ENCODE data around the gene UQCRC2.
A peak's percentile ranks its signal among the peaks of the same experiment; 100 is the strongest.
"Not testable (repeated sequence)": the region's sequence is repeated elsewhere in the genome, so short reads cannot be mapped to it uniquely, and the experiment has no call there.

The UQCRC2 gene

GRCh38 chr16:21952793-21953540, at the start of gene UQCRC2:
TSS of gene UQCRC2 (plus strand) at chr16:21953361. CDS start at chr16:21953424, 63 bp downstream.
- DNase-seq = peak; percentile 79 to 84

GRCh38 chr16:21932650-21933049, 20.5 kb upstream of the UQCRC2 start:
- DNase-seq = not testable (repeated sequence)

- not testable (repeated sequence) for DNase-seq
Measured at GRCh38 chr16:21933316-21933715, 19.8 kb upstream of the UQCRC2 start.

GRCh38 chr16:21933790-21934189, 19.4 kb upstream of the UQCRC2 start:
- not testable (repeated sequence) for DNase-seq

GRCh38 chr16:21936216-21936615, 16.9 kb upstream of the UQCRC2 start:
- DNase-seq = not testable (repeated sequence)

- no peak for DNase-seq
Measured at GRCh38 chr16:21937336-21937829, 15.8 kb upstream of the UQCRC2 start.

- DNase-seq = no peak
Measured at GRCh38 chr16:21940570-21940969, 12.6 kb upstream of the UQCRC2 start.

- DNase-seq = no peak
Measured at GRCh38 chr16:21943571-21943970, 9.6 kb upstream of the UQCRC2 start.

- DNase-seq = no peak
Measured at GRCh38 chr16:21946889-21947635, 6.1 kb upstream of the UQCRC2 start.

- no peak for DNase-seq
Measured at GRCh38 chr16:21949713-21950260, 3.4 kb upstream of the UQCRC2 start.

- no peak for DNase-seq
Measured at GRCh38 chr16:21950782-21951521, 2.2 kb upstream of the UQCRC2 start.

GRCh38 chr16:21952040-21952792, 945 bp upstream of the UQCRC2 start:
- peak; percentile 63 to 80 for DNase-seq

GRCh38 chr16:21953541-21953902, 361 bp downstream of the UQCRC2 start:
- no peak for DNase-seq

- no peak for DNase-seq
Measured at GRCh38 chr16:21957714-21958346, 4.7 kb downstream of the UQCRC2 start.

GRCh38 chr16:21959050-21959449, 5.9 kb downstream of the UQCRC2 start:
- DNase-seq = no peak

GRCh38 chr16:21962475-21962874, 9.3 kb downstream of the UQCRC2 start:
- no peak for DNase-seq

- no peak for DNase-seq
Measured at GRCh38 chr16:21963887-21964286, 10.7 kb downstream of the UQCRC2 start.

- DNase-seq = no peak
Measured at GRCh38 chr16:21964353-21964752, 11.2 kb downstream of the UQCRC2 start.

- no peak for DNase-seq
Measured at GRCh38 chr16:21971856-21972255, 18.7 kb downstream of the UQCRC2 start.

GRCh38 chr16:21973945-21974344, 20.8 kb downstream of the UQCRC2 start:
- no peak for DNase-seq

- DNase-seq = no peak
Measured at GRCh38 chr16:21980032-21980431, 26.9 kb downstream of the UQCRC2 start.

GRCh38 chr16:21982108-21982507, 28.9 kb downstream of the UQCRC2 start:
- no peak for DNase-seq

All from stimulated activated CD4-positive, alpha-beta T cell treated with anti-CD3 and anti-CD28 coated beads, Interleukin-4, amount 100 ng/mL, for 4 hours (primary cell).